ENCODE results near the gene TBC1D17.

- TF ChIP-seq CTCF (IDR thresholded peaks at IDR 0.05 in 2 of 3, conservative IDR thresholded peaks at IDR 0.05 in 1 of 3; ENCODE audit: control insufficient read depth in 2 of 3, extremely low read depth in 1 of 3, insufficient read depth in 1 of 3, low read depth in 3 of 3, low read length in 3 of 3) (no peak), RAD51 (IDR thresholded peaks at IDR 0.05) (no peak), TAF1 (IDR thresholded peaks at IDR 0.05; ENCODE audit: borderline replicate concordance, low read depth, low read length) (no peak), GABPA (IDR thresholded peaks at IDR 0.05; ENCODE audit: low read depth) (no peak), BCL3 (IDR thresholded peaks at IDR 0.05; ENCODE audit: borderline replicate concordance, insufficient read depth, low read depth, low read length, poor library complexity, severe bottlenecking) (no peak), USF2 (IDR thresholded peaks at IDR 0.05; ENCODE audit: borderline replicate concordance, low read depth, low read length) (no peak), BMI1 (IDR thresholded peaks at IDR 0.05; ENCODE audit: borderline replicate concordance) (no peak)
Measured at GRCh38 chr19:49839713-49840112, 37.8 kb upstream of the TBC1D17 start.
